GM23338 (cell line): ENCODE results near the gene MAP1LC3B. TPM values are rescaled to one million over a fixed set of nuclear protein-coding genes. Genes with fewer than 3 reads are reported as not detected.

Source experiments
- ATAC-seq: fragments of 200-7000 bp; cut with Tn5 transposase; 3 replicates; pipeline ENCODE4 v1.9.1; 2020
- DNase-seq: peaks from one replicate; pipeline ENCODE4 v3.0.0-alpha.2; 2015; ENCODE audit warnings: low spot score
- H2AFZ ChIP-seq: fragments of 200-600 bp; sonication (generic); 2 replicates; pipeline ENCODE4 v1.8.0; 2016; ENCODE audit warnings: antibody characterized with exemption, mild to moderate bottlenecking, moderate library complexity
- H3F3A ChIP-seq: fragments of 200-600 bp; sonication (generic); replicated peaks from 2 replicates; pipeline ENCODE4 v1.8.0; 2017; ENCODE audit warnings: antibody characterized with exemption, mixed run types, low read depth
- H3K27ac ChIP-seq: fragments of 200-600 bp; sonication (generic); 2 replicates; pipeline ENCODE4 v1.6.1; 2016; ENCODE audit warnings: low read depth
- H3K27me3 ChIP-seq: fragments of 200-600 bp; sonication (generic); 2 replicates; pipeline ENCODE4 v1.8.0; 2016; ENCODE audit warnings: mild to moderate bottlenecking, mixed run types, moderate library complexity; ENCODE audit not compliant: insufficient read depth
- H3K36me3 ChIP-seq: fragments of 200-600 bp; sonication (generic); 2 replicates; pipeline ENCODE4 v1.8.0; 2016; ENCODE audit warnings: mild to moderate bottlenecking; ENCODE audit not compliant: insufficient read depth
- H3K4me1 ChIP-seq: fragments of 200-600 bp; sonication (generic); 2 replicates; pipeline ENCODE4 v1.8.0; 2016; ENCODE audit warnings: mild to moderate bottlenecking, moderate library complexity; ENCODE audit not compliant: insufficient read depth
- H3K4me2 ChIP-seq: fragments of 200-600 bp; sonication (generic); 2 replicates; pipeline ENCODE4 v1.7.1; 2017; ENCODE audit warnings: mixed run types
- H3K4me3 ChIP-seq: fragments of 200-600 bp; sonication (generic); 2 replicates; pipeline ENCODE4 v1.6.1; 2016; ENCODE audit warnings: mixed run types
- H3K79me2 ChIP-seq: fragments of 200-600 bp; sonication (generic); replicated peaks from 2 replicates; pipeline ENCODE4 v1.8.0; 2017; ENCODE audit warnings: mild to moderate bottlenecking; ENCODE audit not compliant: insufficient read depth
- H3K9me2 ChIP-seq: fragments of 200-600 bp; sonication (generic); 2 replicates; pipeline ENCODE4 v1.8.0; 2017; ENCODE audit not compliant: insufficient read depth
- H4K20me1 ChIP-seq: fragments of 200-600 bp; sonication (generic); replicated peaks from 2 replicates; pipeline ENCODE4 v1.8.0; 2017; ENCODE audit warnings: mild to moderate bottlenecking; ENCODE audit not compliant: insufficient read depth
- H3K27ac Mint-ChIP-seq: 2 replicates; pipeline ENCODE4 v1.8.0; 2020; ENCODE audit warnings: inconsistent platforms, mild to moderate bottlenecking, moderate library complexity, mixed read lengths
- H3K27me3 Mint-ChIP-seq: 3 replicates; pipeline ENCODE4 v1.8.0; 2022; ENCODE audit warnings: low read depth, mild to moderate bottlenecking, moderate library complexity, mixed read lengths, inconsistent platforms; ENCODE audit not compliant: insufficient read depth, poor library complexity
- H3K36me3 Mint-ChIP-seq: 3 replicates; pipeline ENCODE4 v1.8.0; 2021; ENCODE audit warnings: low read depth, mild to moderate bottlenecking, inconsistent platforms, moderate library complexity, mixed read lengths
- H3K4me1 Mint-ChIP-seq: 3 replicates; pipeline ENCODE4 v1.8.0; 2020; ENCODE audit warnings: mild to moderate bottlenecking, inconsistent platforms, mixed read lengths
- H3K4me3 Mint-ChIP-seq: 3 replicates; pipeline ENCODE4 v1.8.0; 2021; ENCODE audit warnings: moderate library complexity, mild to moderate bottlenecking, inconsistent platforms, mixed read lengths
- H3K9me3 Mint-ChIP-seq: 3 replicates; pipeline ENCODE4 v1.8.0; 2020; ENCODE audit warnings: moderate library complexity, mild to moderate bottlenecking, inconsistent platforms, mixed read lengths
- CREB1 ChIP-seq: fragments of 250-450 bp; sonication (Bioruptor Pico); IDR thresholded peaks from 2 replicates; pipeline ENCODE4 v1.5.0; 2020; ENCODE audit warnings: low read depth, mild to moderate bottlenecking, moderate library complexity
- EZH2 ChIP-seq: fragments of 200-600 bp; sonication (generic); IDR thresholded peaks from one replicate; pipeline ENCODE4 v1.8.0; 2017; ENCODE audit warnings: antibody characterized with exemption, mild to moderate bottlenecking, low read depth; ENCODE audit not compliant: unreplicated experiment
- EZH2phosphoT487 ChIP-seq: fragments of 200-600 bp; sonication (generic); IDR thresholded peaks from one replicate; pipeline ENCODE4 v1.8.1; 2018; ENCODE audit warnings: antibody characterized with exemption; ENCODE audit not compliant: unreplicated experiment
- JUNB ChIP-seq: IDR thresholded peaks from one replicate; pipeline ENCODE4 v1.6.1; 2016; ENCODE audit warnings: antibody characterized with exemption; ENCODE audit not compliant: unreplicated experiment
- NANOG ChIP-seq: IDR thresholded peaks from 2 replicates; pipeline ENCODE4 v1.6.1; 2016; ENCODE audit warnings: antibody characterized with exemption, borderline replicate concordance
- POLR2AphosphoS5 ChIP-seq: IDR thresholded peaks from 2 replicates; pipeline ENCODE4 v1.6.1; 2016; ENCODE audit warnings: antibody characterized with exemption, low read depth
- STAT1 ChIP-seq: IDR thresholded peaks from one replicate; pipeline ENCODE4 v1.6.1; 2016; ENCODE audit warnings: antibody characterized with exemption; ENCODE audit not compliant: unreplicated experiment
- ZNF114 ChIP-seq: fragments of 250-450 bp; sonication (Bioruptor Pico); IDR thresholded peaks from 2 replicates; pipeline ENCODE4 v1.5.0; 2020; ENCODE audit warnings: mild to moderate bottlenecking, moderate library complexity
- ZNF331 ChIP-seq: fragments of 250-450 bp; sonication (Bioruptor Pico); IDR thresholded peaks from 2 replicates; pipeline ENCODE4 v1.5.0; 2020; ENCODE audit warnings: low read depth, mild to moderate bottlenecking, moderate library complexity
- polyA plus RNA-seq: library from polyadenylated mRNA; unstranded; fragments of >200 nt; fragmentation: Nextera tagmentation; extraction: Ambion mirVana; gene quantifications from 2 replicates; pipeline ENCODE4 v1.2.1, GENCODE V29; 2016
- total RNA-seq: library from RNA; depleted of rRNA; stranded (reverse); fragments of >200 nt; shearing (Covaris generic); gene quantifications from 2 replicates; pipeline ENCODE4 v1.2.3, GENCODE V29; 2014
- TF ChIP-seq, protein P1 (sequence below): IDR thresholded peaks from one replicate; pipeline ENCODE4 v1.6.1; 2018; ENCODE audit warnings: antibody characterized with exemption; ENCODE audit not compliant: unreplicated experiment
- TF ChIP-seq, protein P2 (sequence below): IDR thresholded peaks from 2 replicates; pipeline ENCODE4 v1.6.1; 2016; ENCODE audit warnings: antibody characterized with exemption

Gene MAP1LC3B
- total and polyA plus RNA-seq, 2 experiments from 2014 or later = 35.9 to 80.2 TPM

DNA sequence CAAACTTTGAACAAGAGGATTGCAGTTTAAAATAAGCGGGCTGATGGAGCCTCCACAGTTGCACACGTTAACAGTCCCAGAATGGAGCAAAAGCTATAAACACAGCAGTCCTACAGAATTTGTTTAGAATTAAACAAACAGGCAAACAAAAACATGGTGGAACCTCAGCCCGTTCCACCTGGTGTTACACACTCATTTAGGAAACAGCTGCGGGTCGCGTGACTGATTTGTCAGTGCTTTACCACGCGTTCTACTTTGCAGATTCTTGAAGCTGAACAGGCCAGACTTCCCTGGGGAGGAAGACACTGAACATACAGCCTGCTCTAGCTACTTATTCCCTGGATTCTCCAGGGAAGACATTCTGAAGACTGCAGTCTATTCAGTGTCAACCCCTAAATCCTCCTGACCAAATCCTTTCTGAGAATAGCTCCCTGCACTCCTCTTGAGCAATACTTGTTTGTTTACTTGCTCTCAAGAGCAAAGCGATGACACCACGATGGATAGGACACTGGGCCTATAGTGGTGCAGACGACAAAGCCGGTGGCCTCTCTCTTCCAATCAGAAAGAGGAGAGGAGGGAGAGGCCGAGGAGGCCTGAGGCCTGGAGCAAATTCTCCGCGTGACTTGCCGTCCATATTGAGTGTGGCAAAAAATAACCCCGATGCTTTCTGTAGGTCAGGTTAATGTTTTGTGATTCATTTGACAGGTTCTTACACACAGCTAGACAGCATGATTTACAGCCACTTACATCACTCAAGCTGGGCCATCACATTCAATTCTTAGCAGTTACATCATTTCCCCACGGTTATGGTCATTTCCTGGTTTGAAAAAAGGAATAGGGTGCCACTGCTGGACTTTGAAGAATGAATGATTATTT lies 4.0 kb upstream of the MAP1LC3B start:
- Histone ChIP-seq H3K9me2 (no peaks in the 10 kb centered on the region), H3K4me2 (peak overlapping the region; percentile 60), H3K4me1 (peaks cover 15% of the 10 kb centered on the region), H3K36me3 (no peaks in the 10 kb centered on the region), H4K20me1 (no peaks in the 10 kb centered on the region; the same call in 1 of the 2 replicates), H3K79me2 (peaks cover 3% of the 10 kb centered on the region; the same call in 1 of the 2 replicates), H3K4me3 (peak overlapping the region; percentile 8), H3K27ac (peak overlapping the region; percentile 97), H2AFZ (no peak overlapping the region), H3F3A (0 out of 2 replicates have a peak, but pooled peaks cover 14% of the 10 kb centered on the region), H3K27me3 (no peaks in the 10 kb centered on the region)
- TF ChIP-seq JUNB (no peak), ZNF331 (CRISPR knock-in tag) (no peak), EZH2phosphoT487 (no peak), CREB1 (CRISPR knock-in tag) (peak; percentile 93), POLR2AphosphoS5 (peak; percentile 65)
- TF ChIP-seq, protein P1, sequence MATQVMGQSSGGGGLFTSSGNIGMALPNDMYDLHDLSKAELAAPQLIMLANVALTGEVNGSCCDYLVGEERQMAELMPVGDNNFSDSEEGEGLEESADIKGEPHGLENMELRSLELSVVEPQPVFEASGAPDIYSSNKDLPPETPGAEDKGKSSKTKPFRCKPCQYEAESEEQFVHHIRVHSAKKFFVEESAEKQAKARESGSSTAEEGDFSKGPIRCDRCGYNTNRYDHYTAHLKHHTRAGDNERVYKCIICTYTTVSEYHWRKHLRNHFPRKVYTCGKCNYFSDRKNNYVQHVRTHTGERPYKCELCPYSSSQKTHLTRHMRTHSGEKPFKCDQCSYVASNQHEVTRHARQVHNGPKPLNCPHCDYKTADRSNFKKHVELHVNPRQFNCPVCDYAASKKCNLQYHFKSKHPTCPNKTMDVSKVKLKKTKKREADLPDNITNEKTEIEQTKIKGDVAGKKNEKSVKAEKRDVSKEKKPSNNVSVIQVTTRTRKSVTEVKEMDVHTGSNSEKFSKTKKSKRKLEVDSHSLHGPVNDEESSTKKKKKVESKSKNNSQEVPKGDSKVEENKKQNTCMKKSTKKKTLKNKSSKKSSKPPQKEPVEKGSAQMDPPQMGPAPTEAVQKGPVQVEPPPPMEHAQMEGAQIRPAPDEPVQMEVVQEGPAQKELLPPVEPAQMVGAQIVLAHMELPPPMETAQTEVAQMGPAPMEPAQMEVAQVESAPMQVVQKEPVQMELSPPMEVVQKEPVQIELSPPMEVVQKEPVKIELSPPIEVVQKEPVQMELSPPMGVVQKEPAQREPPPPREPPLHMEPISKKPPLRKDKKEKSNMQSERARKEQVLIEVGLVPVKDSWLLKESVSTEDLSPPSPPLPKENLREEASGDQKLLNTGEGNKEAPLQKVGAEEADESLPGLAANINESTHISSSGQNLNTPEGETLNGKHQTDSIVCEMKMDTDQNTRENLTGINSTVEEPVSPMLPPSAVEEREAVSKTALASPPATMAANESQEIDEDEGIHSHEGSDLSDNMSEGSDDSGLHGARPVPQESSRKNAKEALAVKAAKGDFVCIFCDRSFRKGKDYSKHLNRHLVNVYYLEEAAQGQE = no peak
- TF ChIP-seq, protein P2, sequence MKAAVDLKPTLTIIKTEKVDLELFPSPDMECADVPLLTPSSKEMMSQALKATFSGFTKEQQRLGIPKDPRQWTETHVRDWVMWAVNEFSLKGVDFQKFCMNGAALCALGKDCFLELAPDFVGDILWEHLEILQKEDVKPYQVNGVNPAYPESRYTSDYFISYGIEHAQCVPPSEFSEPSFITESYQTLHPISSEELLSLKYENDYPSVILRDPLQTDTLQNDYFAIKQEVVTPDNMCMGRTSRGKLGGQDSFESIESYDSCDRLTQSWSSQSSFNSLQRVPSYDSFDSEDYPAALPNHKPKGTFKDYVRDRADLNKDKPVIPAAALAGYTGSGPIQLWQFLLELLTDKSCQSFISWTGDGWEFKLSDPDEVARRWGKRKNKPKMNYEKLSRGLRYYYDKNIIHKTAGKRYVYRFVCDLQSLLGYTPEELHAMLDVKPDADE = peak; percentile 43
- Mint-ChIP-seq H3K4me3 (peak overlapping the region; percentile 57), H3K27me3 (peaks cover 22% of the 10 kb centered on the region), H3K4me1 (peaks cover 23% of the 10 kb centered on the region), H3K27ac (peak overlapping the region; percentile 98), H3K36me3 (no peaks in the 10 kb centered on the region; the same call in 2 of the 3 replicates), H3K9me3 (peaks cover 3% of the 10 kb centered on the region; the same call in 2 of the 3 replicates)
- ATAC-seq (peak; percentile 54), DNase-seq (peak; percentile 99)

DNA sequence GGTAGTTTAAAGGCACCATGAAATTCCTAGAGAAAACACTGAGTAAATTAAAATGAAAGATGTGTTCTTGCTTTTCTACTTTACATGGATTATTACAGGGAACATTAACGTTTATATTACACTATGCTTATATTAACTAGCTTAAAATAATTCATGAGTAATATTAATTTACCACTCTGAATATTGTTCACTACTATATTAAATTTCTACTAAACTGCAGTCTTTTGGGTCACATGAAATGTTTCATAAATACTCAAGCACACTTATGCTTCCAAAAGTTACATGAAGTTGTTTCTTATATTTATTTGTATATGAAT lies 3.4 kb upstream of the MAP1LC3B start:
- Histone ChIP-seq H3K79me2 (peaks cover 9% of the 10 kb centered on the region), H3K4me2 (peak overlapping the region; percentile 34; the same call in 1 of the 2 replicates), H2AFZ (no peak overlapping the region), H3K9me2 (no peaks in the 10 kb centered on the region), H3K36me3 (no peaks in the 10 kb centered on the region), H3F3A (0 out of 2 replicates have a peak, but pooled peaks cover 17% of the 10 kb centered on the region), H3K4me3 (no peak overlapping the region; the same call in 1 of the 2 replicates), H3K27ac (no peak overlapping the region), H4K20me1 (peaks cover 6% of the 10 kb centered on the region), H3K4me1 (peaks cover 21% of the 10 kb centered on the region), H3K27me3 (no peaks in the 10 kb centered on the region)
- DNase-seq (no peak), ATAC-seq (no peak)
- H3K4me1 Mint-ChIP-seq = peaks cover 29% of the 10 kb centered on the region
- peaks cover 26% of the 10 kb centered on the region for H3K27me3 Mint-ChIP-seq
- no peaks in the 10 kb centered on the region; the same call in 1 of the 3 replicates for H3K36me3 Mint-ChIP-seq
- H3K27ac Mint-ChIP-seq = peak overlapping the region; percentile 98
- H3K4me3 Mint-ChIP-seq = peak overlapping the region; percentile 57
- H3K9me3 Mint-ChIP-seq = peaks cover 3% of the 10 kb centered on the region; the same call in 2 of the 3 replicates
- no peak for TF ChIP-seq NANOG
- TF ChIP-seq STAT1 = no peak
- no peak for TF ChIP-seq EZH2
- TF ChIP-seq, protein P1 = no peak
- TF ChIP-seq ZNF114 (CRISPR knock-in tag) = no peak
- TF ChIP-seq JUNB = no peak
- no peak for TF ChIP-seq POLR2AphosphoS5
